Stomach (tissue), 9 donors: ENCODE results near the gene EED. TPM values are rescaled to one million over a fixed set of nuclear protein-coding genes. Genes with fewer than 3 reads are reported as not detected.
"Not testable (repeated sequence)": the region's sequence is repeated elsewhere in the genome, so short reads cannot be mapped to it uniquely, and the experiment has no call there.

Experiments
- DNase-seq, 2 donors: peaks; one replicate each; pipeline versions ENCODE4 v3.0.0 to v3.0.0-alpha.2; 2013 to 2019
- H3K27ac ChIP-seq, 5 donors: fragments of 200-600 bp in 4 of 5; sonication (generic) in 4 of 5; one replicate each; pipeline ENCODE4 v1.5.1; 2013 to 2019; ENCODE audit warnings: mild to moderate bottlenecking in 1 of 5, moderate library complexity in 1 of 5
- H3K27me3 ChIP-seq, 3 donors: fragments of 200-600 bp; sonication (generic); one replicate each; pipeline ENCODE4 v1.5.1; 2017 to 2019; ENCODE audit warnings: mixed run types in 1 of 3
- H3K36me3 ChIP-seq, 4 donors: fragments of 200-600 bp; sonication (generic); 1 replicate in 3 of 4; 2 replicates in 1 of 4; pipeline ENCODE4 v1.5.1; 2016 to 2019
- H3K4me1 ChIP-seq, 4 donors: fragments of 200-600 bp; sonication (generic); one replicate each; pipeline ENCODE4 v1.5.1; 2016 to 2019
- H3K4me3 ChIP-seq, 4 donors: fragments of 200-600 bp; sonication (generic) in 3 of 4; one replicate each; pipeline ENCODE4 v1.5.1; 2016 to 2019; ENCODE audit warnings: mild to moderate bottlenecking in 1 of 4
- H3K9me3 ChIP-seq, 4 donors: fragments of 200-600 bp; sonication (generic); one replicate each; pipeline ENCODE4 v1.5.1; 2016 to 2019
- CTCF ChIP-seq, 7 experiments: fragments of 450-650 bp in 4 of 7; fragments of 200-600 bp in 3 of 7; sonication (generic) in 3 of 7; IDR thresholded peaks; one replicate each; pipeline ENCODE4 v1.5.1; 2016 to 2019; ENCODE audit warnings: antibody characterized with exemption in 7 of 7, control low read depth in 2 of 7, mild to moderate bottlenecking in 1 of 7
- EP300 ChIP-seq: sonication (generic); formaldehyde crosslinking; IDR thresholded peaks from one replicate; pipeline ENCODE4 v1.6.1; 2017; ENCODE audit warnings: antibody characterized with exemption
- POLR2A ChIP-seq, 4 donors: fragments of 450-650 bp; IDR thresholded peaks; one replicate each; pipeline ENCODE4 v1.6.1; 2016; ENCODE audit warnings: antibody characterized with exemption in 4 of 4, control low read depth in 2 of 4, mild to moderate bottlenecking in 1 of 4, moderate library complexity in 1 of 4
- POLR2AphosphoS5 ChIP-seq, 3 donors: sonication (generic); formaldehyde crosslinking; IDR thresholded peaks; one replicate each; pipeline ENCODE4 v1.6.1; 2016; ENCODE audit warnings: antibody characterized with exemption in 3 of 3
- WGBS, 5 donors: extraction: QIAGEN DNeasy Blood & Tissue Kit in 3 of 5; methylation state at CpG; one replicate each; pipeline versions ENCODE4 v1.1.5 to v1.1.7; 2013 to 2018; 5-methylcytosine and 5-hydroxymethylcytosine counted together
- intact Hi-C: fragments of 100-400 bp; cut with DNase I; formaldehyde crosslinking; loops from one replicate; pipeline ENCODE4 v1.15.1; 2023; ENCODE audit warnings: low total_unique reads
- polyA plus RNA-seq, 3 donors: library from polyadenylated mRNA; stranded (reverse); fragments of 200-250 nt; gene quantifications; one replicate each; pipeline ENCODE4 v1.2.3, GENCODE V29; 2013
- total RNA-seq, 5 donors: library from RNA; depleted of rRNA; stranded (reverse); fragments of >200 nt; gene quantifications; one replicate each; pipeline versions ENCODE4 v1.1.0 to v1.2.3, GENCODE V29; 2014 to 2016
- donor health status: healthy with polysubstance abuse.
- donor health status: Bipolar disorder and iron deficiency.
- donor health status: healthy.

The EED gene
- total and polyA plus RNA-seq, 8 donors: 11.8 to 42.4 (median 20.8) TPM

- DNase-seq: no peak
- Histone ChIP-seq H3K27ac (no peak overlapping the region), H3K36me3 (peaks cover 14 to 50% (median 44%) of the 10 kb centered on the region in 4 donors), H3K4me1 (peaks cover 0 to 15% (median 8%) of the 10 kb centered on the region in 4 donors), H3K27me3 (no peaks in the 10 kb centered on the region), H3K4me3 (no peak overlapping the region), H3K9me3 (no peaks in the 10 kb centered on the region)
- TF ChIP-seq CTCF (IDR thresholded peaks at IDR 0.05) (no peak), EP300 (no peak), POLR2AphosphoS5 (IDR thresholded peaks at IDR 0.05) (no peak), POLR2A (IDR thresholded peaks at IDR 0.05) (no peak)
- intact Hi-C loops: no loop called here
- WGBS, 5 donors: 79 to 88% (median 85%) methylated on average over 8 of the region's 8 CpGs
These were observed 33.7 kb downstream of the EED start for GRCh38 chr11:86278226-86278625.

GRCh38 chr11:86279747-86280146 lies 35.2 kb downstream of the EED start:
- no peak for TF ChIP-seq POLR2A (IDR thresholded peaks at IDR 0.05)
- TF ChIP-seq CTCF (IDR thresholded peaks at IDR 0.05): no peak
- no peak for TF ChIP-seq EP300
- no peak for TF ChIP-seq POLR2AphosphoS5 (IDR thresholded peaks at IDR 0.05)
- intact Hi-C loops: loop anchor here (10.0 kb wide), 1 partner anchor 425 kb away; the partner anchor contains the start of gene CCDC83

GRCh38 chr11:86287468-86287796 lies 42.9 kb downstream of the EED start:
- no peak overlapping the region for H3K4me3 ChIP-seq
- WGBS, 5 donors: 89 to 95% (median 92%) methylated on average over 2 of the region's 2 CpGs
- no peak overlapping the region for H3K27ac ChIP-seq
- TF ChIP-seq EP300 (no peak), POLR2AphosphoS5 (IDR thresholded peaks at IDR 0.05) (no peak), POLR2A (IDR thresholded peaks at IDR 0.05) (no peak), CTCF (IDR thresholded peaks at IDR 0.05) (no peak)
- H3K36me3 ChIP-seq: peaks cover 0 to 14% (median 13%) of the 10 kb centered on the region in 4 donors
- peaks cover 0 to 5% (median 0%) of the 10 kb centered on the region in 4 donors for H3K4me1 ChIP-seq
- no peak for DNase-seq
- no peaks in the 10 kb centered on the region for H3K9me3 ChIP-seq
- intact Hi-C loops: loop anchor here (10.0 kb wide), 1 partner anchor 433 kb away; the partner anchor contains the start of gene CCDC83
- H3K27me3 ChIP-seq: no peaks in the 10 kb centered on the region

More at GRCh38 chr11:86279747-86280146, 35.2 kb downstream of the EED start:
- Histone ChIP-seq H3K27me3 (no peaks in the 10 kb centered on the region), H3K4me3 (no peak overlapping the region), H3K4me1 (peaks cover 0 to 10% (median 4%) of the 10 kb centered on the region in 4 donors), H3K27ac (no peak overlapping the region), H3K9me3 (no peaks in the 10 kb centered on the region), H3K36me3 (peaks cover 14 to 55% (median 49%) of the 10 kb centered on the region in 4 donors)
- 90 to 98% (median 97%) methylated on average over 3 of the region's 3 CpGs for WGBS, 5 donors
- DNase-seq: no peak

- Histone ChIP-seq H3K36me3 (peaks cover 0 to 12% (median 12%) of the 10 kb centered on the region in 4 donors), H3K4me3 (no peak overlapping the region), H3K9me3 (no peaks in the 10 kb centered on the region), H3K27ac (no peak overlapping the region), H3K4me1 (peaks cover 0 to 5% (median 0%) of the 10 kb centered on the region in 4 donors), H3K27me3 (no peaks in the 10 kb centered on the region)
- no peak for DNase-seq
- WGBS, 5 donors: 72 to 85% (median 75%) methylated on average over 7 of the region's 7 CpGs
- intact Hi-C loops: loop anchor here (10.0 kb wide), 1 partner anchor 434 kb away; the partner anchor contains the start of gene CCDC83
- TF ChIP-seq EP300: no peak
- TF ChIP-seq CTCF (IDR thresholded peaks at IDR 0.05): no peak
- no peak for TF ChIP-seq POLR2AphosphoS5 (IDR thresholded peaks at IDR 0.05)
- no peak for TF ChIP-seq POLR2A (IDR thresholded peaks at IDR 0.05)
These were observed 44.4 kb downstream of the EED start for GRCh38 chr11:86288776-86289507.

GRCh38 chr11:86289508-86290280 lies 45.1 kb downstream of the EED start:
- intact Hi-C loops: loop anchor here (10.0 kb wide), 1 partner anchor 435 kb away; the partner anchor contains the start of gene CCDC83
- H3K27ac ChIP-seq, H3K9me3 ChIP-seq, H3K4me1 ChIP-seq, H3K36me3 ChIP-seq, H3K4me3 ChIP-seq, DNase-seq, H3K27me3 ChIP-seq: not testable (repeated sequence)
- WGBS, 5 donors: 80 to 89% (median 84%) methylated on average over 9 of the region's 9 CpGs
